Measurements from ENCODE around the gene SLC6A17. TPM values are rescaled to one million over a fixed set of nuclear protein-coding genes. Genes with fewer than 3 reads are reported as not detected.

The SLC6A17 gene
- total RNA-seq, 1 donor from 2014 or later: 1.6 TPM

DNA sequence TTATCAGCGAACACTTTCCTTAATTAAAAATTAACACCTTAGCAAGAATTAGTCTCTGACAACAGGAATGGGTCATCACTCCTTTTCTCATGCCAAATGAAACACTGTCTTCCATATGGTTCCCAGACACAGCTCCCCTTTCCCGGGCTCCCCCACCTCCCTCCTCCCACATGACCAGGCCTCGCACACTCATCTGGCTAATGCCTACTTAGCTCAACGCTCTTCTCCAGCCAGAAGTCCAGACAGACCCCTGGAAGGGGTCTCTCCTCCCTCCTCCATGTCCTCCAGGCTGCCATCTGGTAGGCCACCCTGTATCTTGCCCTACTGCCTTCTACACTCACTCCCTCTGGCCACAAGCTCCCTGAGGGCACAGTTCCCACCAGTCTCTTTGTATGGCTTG is 99.7 kb downstream of the SLC6A17 start:
- H3K4me3 Mint-ChIP-seq (ENCODE audit: unreplicated experiment): no peak overlapping the region
- H3K4me1 Mint-ChIP-seq (ENCODE audit: low read depth): no peaks in the 10 kb centered on the region
- no peaks in the 10 kb centered on the region for H3K9me3 Mint-ChIP-seq (ENCODE audit: low read depth)
- H3K36me3 Mint-ChIP-seq (ENCODE audit: low read depth): no peaks in the 10 kb centered on the region
- H3K27ac Mint-ChIP-seq (ENCODE audit: unreplicated experiment): no peak overlapping the region
- H3K27me3 Mint-ChIP-seq (ENCODE audit: low read depth): peaks cover 21% of the 10 kb centered on the region
- DNase-seq (ENCODE audit: low spot score): no peak
- TF ChIP-seq, protein P1, sequence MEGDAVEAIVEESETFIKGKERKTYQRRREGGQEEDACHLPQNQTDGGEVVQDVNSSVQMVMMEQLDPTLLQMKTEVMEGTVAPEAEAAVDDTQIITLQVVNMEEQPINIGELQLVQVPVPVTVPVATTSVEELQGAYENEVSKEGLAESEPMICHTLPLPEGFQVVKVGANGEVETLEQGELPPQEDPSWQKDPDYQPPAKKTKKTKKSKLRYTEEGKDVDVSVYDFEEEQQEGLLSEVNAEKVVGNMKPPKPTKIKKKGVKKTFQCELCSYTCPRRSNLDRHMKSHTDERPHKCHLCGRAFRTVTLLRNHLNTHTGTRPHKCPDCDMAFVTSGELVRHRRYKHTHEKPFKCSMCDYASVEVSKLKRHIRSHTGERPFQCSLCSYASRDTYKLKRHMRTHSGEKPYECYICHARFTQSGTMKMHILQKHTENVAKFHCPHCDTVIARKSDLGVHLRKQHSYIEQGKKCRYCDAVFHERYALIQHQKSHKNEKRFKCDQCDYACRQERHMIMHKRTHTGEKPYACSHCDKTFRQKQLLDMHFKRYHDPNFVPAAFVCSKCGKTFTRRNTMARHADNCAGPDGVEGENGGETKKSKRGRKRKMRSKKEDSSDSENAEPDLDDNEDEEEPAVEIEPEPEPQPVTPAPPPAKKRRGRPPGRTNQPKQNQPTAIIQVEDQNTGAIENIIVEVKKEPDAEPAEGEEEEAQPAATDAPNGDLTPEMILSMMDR (IDR thresholded peaks at IDR 0.05): no peak

DNA sequence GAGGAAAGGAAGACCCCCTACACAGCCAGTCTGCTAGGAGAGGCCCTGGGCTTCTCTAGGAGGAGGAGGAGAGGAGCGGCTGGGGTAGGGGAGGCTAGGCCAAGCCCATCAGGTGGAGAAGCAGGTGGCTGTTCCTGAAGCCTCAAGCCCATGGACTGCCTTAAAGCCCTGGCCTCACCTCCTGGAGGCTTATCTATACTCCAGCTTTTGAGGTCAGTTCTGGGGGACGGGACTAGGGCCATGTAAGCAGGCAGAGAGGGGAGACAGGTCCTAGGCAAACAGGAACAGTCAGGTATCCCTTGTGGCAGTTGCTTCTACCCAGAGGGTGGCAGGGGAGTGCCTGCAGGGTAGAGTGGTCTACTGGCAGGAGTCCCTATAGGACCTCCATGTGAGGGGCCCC is 100.5 kb downstream of the SLC6A17 start:
- TF ChIP-seq, protein P1 (IDR thresholded peaks at IDR 0.05): no peak
- no peak for DNase-seq (ENCODE audit: low spot score)
- Mint-ChIP-seq H3K27ac (ENCODE audit: unreplicated experiment) (no peak overlapping the region), H3K4me1 (ENCODE audit: low read depth) (no peaks in the 10 kb centered on the region), H3K27me3 (ENCODE audit: low read depth) (peaks cover 16% of the 10 kb centered on the region), H3K9me3 (ENCODE audit: low read depth) (no peaks in the 10 kb centered on the region), H3K4me3 (ENCODE audit: unreplicated experiment) (no peak overlapping the region), H3K36me3 (ENCODE audit: low read depth) (no peaks in the 10 kb centered on the region)

Other genes starting within 250 kb of the SLC6A17 start
- gene CSF1, start 239.6 kb upstream of the SLC6A17 start, total RNA-seq: 15.2 to 19.8 TPM (median 16.8 TPM) in 3 replicates
- 57.3 to 69.3 TPM (median 59.6 TPM) in 3 replicates for gene AHCYL1, start 165.7 kb upstream of the SLC6A17 start, total RNA-seq
- gene STRIP1, start 115.9 kb upstream of the SLC6A17 start, total RNA-seq: 40.2 to 45.6 TPM (median 41.4 TPM) in 3 replicates
- gene ALX3, start 79.8 kb upstream of the SLC6A17 start, total RNA-seq: not detected in 3 replicates
- gene UBL4B, start 38.1 kb upstream of the SLC6A17 start, total RNA-seq: not detected in 3 replicates
- gene KCNC4, start 59.8 kb downstream of the SLC6A17 start, total RNA-seq: 2.7 to 5.2 TPM (median 3.2 TPM) in 3 replicates
- 17.4 to 21.3 TPM (median 19.0 TPM) in 3 replicates for gene RBM15, start 188.9 kb downstream of the SLC6A17 start, total RNA-seq
- gene SLC16A4, start 240.5 kb downstream of the SLC6A17 start, total RNA-seq: 16.5 to 23.9 TPM (median 17.0 TPM) in 3 replicates

All from chondrocyte (in vitro differentiated cells).